Tongue (tissue), 2 donors: Measurements from ENCODE around the gene MYRIP. TPM values are rescaled to one million over a fixed set of nuclear protein-coding genes. Genes with fewer than 3 reads are reported as not detected.
"Not testable (repeated sequence)": the region's sequence is repeated elsewhere in the genome, so short reads cannot be mapped to it uniquely, and the experiment has no call there.

ENCODE experiments used
- DNase-seq: peaks from one replicate; pipeline ENCODE4 v3.0.0-alpha.2; 2015
- total RNA-seq: library from RNA; depleted of rRNA; stranded (reverse); fragments of >200 nt; gene quantifications from one replicate; pipeline ENCODE4 v1.2.3, GENCODE V29; 2014

The MYRIP gene
- total RNA-seq, 1 donor from 2014 or later: 3.7 TPM

- DNase-seq: peak; percentile 64
Measured at GRCh38 chr3:40043444-40043755, 234.0 kb downstream of the MYRIP start.

GRCh38 chr3:40044487-40044886 lies 235.1 kb downstream of the MYRIP start:
- DNase-seq: no peak

GRCh38 chr3:40045051-40045450 lies 235.6 kb downstream of the MYRIP start:
- no peak for DNase-seq

GRCh38 chr3:40046149-40046548 lies 236.7 kb downstream of the MYRIP start:
- DNase-seq: no peak

- DNase-seq: no peak
Measured at GRCh38 chr3:40047406-40047805, 238.0 kb downstream of the MYRIP start.

GRCh38 chr3:40053663-40054062 lies 244.3 kb downstream of the MYRIP start:
- no peak for DNase-seq

GRCh38 chr3:40054568-40055222 lies 245.3 kb downstream of the MYRIP start:
- no peak for DNase-seq

GRCh38 chr3:40055361-40055760 lies 246.0 kb downstream of the MYRIP start:
- DNase-seq: no peak

GRCh38 chr3:40055956-40056355 lies 246.5 kb downstream of the MYRIP start:
- DNase-seq: no peak

- no peak for DNase-seq
Measured at GRCh38 chr3:40057077-40057476, 247.7 kb downstream of the MYRIP start.

- no peak for DNase-seq
Measured at GRCh38 chr3:40057786-40058185, 248.4 kb downstream of the MYRIP start.

- peak; percentile 60 for DNase-seq
Measured at GRCh38 chr3:40068636-40069035, 259.2 kb downstream of the MYRIP start.

- DNase-seq: no peak
Measured at GRCh38 chr3:40070816-40071215, 261.4 kb downstream of the MYRIP start.

- DNase-seq: no peak
Measured at GRCh38 chr3:40071683-40072238, 262.4 kb downstream of the MYRIP start.

- no peak for DNase-seq
Measured at GRCh38 chr3:40073310-40074007, 264.1 kb downstream of the MYRIP start.

GRCh38 chr3:40077139-40077538 lies 267.7 kb downstream of the MYRIP start:
- not testable (repeated sequence) for DNase-seq

GRCh38 chr3:40077828-40078492 lies 268.6 kb downstream of the MYRIP start:
- not testable (repeated sequence) for DNase-seq

- DNase-seq: no peak
Measured at GRCh38 chr3:40078590-40078989, 269.2 kb downstream of the MYRIP start.

GRCh38 chr3:40079203-40079846 lies 269.9 kb downstream of the MYRIP start:
- DNase-seq: no peak

- no peak for DNase-seq
Measured at GRCh38 chr3:40079847-40080240, 270.4 kb downstream of the MYRIP start.

- no peak for DNase-seq
Measured at GRCh38 chr3:40083066-40083465, 273.7 kb downstream of the MYRIP start.

- DNase-seq: not testable (repeated sequence)
Measured at GRCh38 chr3:40084424-40084823, 275.0 kb downstream of the MYRIP start.
